HG02943 (cell line): ENCODE results near the gene NFYB.
"Not testable (repeated sequence)": the region's sequence is repeated elsewhere in the genome, so short reads cannot be mapped to it uniquely, and the experiment has no call there.

Experiments used
- ATAC-seq: cut with Tn5 transposase; IDR thresholded peaks from one replicate; pipeline ENCODE4 v1.9.1; 2021; ENCODE audit warnings: mild to moderate bottlenecking, low read depth, moderate library complexity; ENCODE audit not compliant: unreplicated experiment

Gene NFYB

GRCh38 chr12:104122298-104122697, 15.7 kb downstream of the NFYB start:
- ATAC-seq: no peak

- no peak for ATAC-seq
Measured at GRCh38 chr12:104121001-104121400, 17.0 kb downstream of the NFYB start.

- no peak for ATAC-seq
Measured at GRCh38 chr12:104115587-104115975, 22.4 kb downstream of the NFYB start.

GRCh38 chr12:104114834-104115586, 23.0 kb downstream of the NFYB start:
- ATAC-seq: not testable (repeated sequence)

GRCh38 chr12:104109446-104110271, 28.4 kb downstream of the NFYB start:
- no peak for ATAC-seq

GRCh38 chr12:104108755-104109445, 29.1 kb downstream of the NFYB start:
- no peak for ATAC-seq

- ATAC-seq: no peak
Measured at GRCh38 chr12:104106965-104107364, 31.0 kb downstream of the NFYB start.

GRCh38 chr12:104105461-104105860, 32.5 kb downstream of the NFYB start:
- no peak for ATAC-seq

GRCh38 chr12:104097954-104098353, 40.1 kb downstream of the NFYB start:
- ATAC-seq: no peak

- ATAC-seq: no peak
Measured at GRCh38 chr12:104095289-104095688, 42.7 kb downstream of the NFYB start.

- ATAC-seq: no peak
Measured at GRCh38 chr12:104094284-104094683, 43.7 kb downstream of the NFYB start.

- no peak for ATAC-seq
Measured at GRCh38 chr12:104091136-104091535, 46.9 kb downstream of the NFYB start.

- no peak for ATAC-seq
Measured at GRCh38 chr12:104090685-104091084, 47.3 kb downstream of the NFYB start.

- ATAC-seq: no peak
Measured at GRCh38 chr12:104083769-104084475, 54.1 kb downstream of the NFYB start.

GRCh38 chr12:104080764-104081163, 57.2 kb downstream of the NFYB start:
- ATAC-seq: no peak

GRCh38 chr12:104079024-104079423, 59.0 kb downstream of the NFYB start:
- ATAC-seq: no peak

GRCh38 chr12:104073699-104074098, 64.3 kb downstream of the NFYB start:
- ATAC-seq: no peak

- no peak for ATAC-seq
Measured at GRCh38 chr12:104072099-104072498, 65.9 kb downstream of the NFYB start.
